NB4 (cell line): ENCODE results near the gene TCHP.

Experiments
- CTCF ChIP-seq: IDR thresholded peaks from one replicate; pipeline ENCODE4 v1.5.1; 2012; ENCODE audit warnings: low read depth, low read length
- MYC ChIP-seq: IDR thresholded peaks from 2 replicates; pipeline ENCODE4 v1.6.1; 2011; ENCODE audit warnings: low read depth, low read length
- POLR2A ChIP-seq: IDR thresholded peaks from 2 replicates; pipeline ENCODE4 v1.6.1; 2011; ENCODE audit warnings: mild to moderate bottlenecking; ENCODE audit not compliant: insufficient read length; ENCODE audit errors: extremely low read depth

GRCh38 chr12:109910254-109910968 lies 10.3 kb downstream of the TCHP start:
- TF ChIP-seq POLR2A (no peak), CTCF (no peak), MYC (no peak)
